NCI-H446 treated with DMSO at 0.1 percent for 48 hours (cell line): ENCODE data around the gene TMEM238L.
"Not testable (repeated sequence)": the region's sequence is repeated elsewhere in the genome, so short reads cannot be mapped to it uniquely, and the experiment has no call there.

Experiments
- DNase-seq: peaks from one replicate; lab custom pipeline; 2025; lab: John Stamatoyannopoulos, UW

Gene TMEM238L

GRCh38 chr17:10803830-10804475, at the start of gene TMEM238L:
Gene TMEM238L (minus strand): TSS chr17:10804099. CDS start chr17:10803963, 136 bp downstream.
- DNase-seq: no peak

GRCh38 chr17:10846636-10847035, 42.7 kb upstream of the TMEM238L start:
- DNase-seq: not testable (repeated sequence)

- DNase-seq: no peak
Measured at GRCh38 chr17:10845388-10845751, 41.5 kb upstream of the TMEM238L start.

- DNase-seq: no peak
Measured at GRCh38 chr17:10844621-10845387, 40.9 kb upstream of the TMEM238L start.

GRCh38 chr17:10843811-10844210, 39.9 kb upstream of the TMEM238L start:
- DNase-seq: no peak

GRCh38 chr17:10842658-10843057, 38.8 kb upstream of the TMEM238L start:
- no peak for DNase-seq

- DNase-seq: no peak
Measured at GRCh38 chr17:10838682-10839081, 34.8 kb upstream of the TMEM238L start.

GRCh38 chr17:10837921-10838320, 34.0 kb upstream of the TMEM238L start, which contains the start of gene PIRT:
Gene PIRT (minus strand): TSS chr17:10838087. CDS start chr17:10825645, 12,442 bp downstream.
- DNase-seq: no peak

GRCh38 chr17:10836966-10837590, 33.2 kb upstream of the TMEM238L start:
- no peak for DNase-seq

- no peak for DNase-seq
Measured at GRCh38 chr17:10836145-10836544, 32.2 kb upstream of the TMEM238L start.

GRCh38 chr17:10831696-10832095, 27.8 kb upstream of the TMEM238L start:
- no peak for DNase-seq

- DNase-seq: no peak
Measured at GRCh38 chr17:10827898-10828552, 24.1 kb upstream of the TMEM238L start.

- no peak for DNase-seq
Measured at GRCh38 chr17:10824874-10825273, 21.0 kb upstream of the TMEM238L start.

- no peak for DNase-seq
Measured at GRCh38 chr17:10821770-10822169, 17.9 kb upstream of the TMEM238L start.

- no peak for DNase-seq
Measured at GRCh38 chr17:10821054-10821453, 17.2 kb upstream of the TMEM238L start.

GRCh38 chr17:10815319-10815718, 11.4 kb upstream of the TMEM238L start:
- no peak for DNase-seq

GRCh38 chr17:10814075-10814474, 10.2 kb upstream of the TMEM238L start:
- no peak for DNase-seq

- no peak for DNase-seq
Measured at GRCh38 chr17:10812674-10813073, 8.8 kb upstream of the TMEM238L start.

GRCh38 chr17:10809605-10810004, 5.7 kb upstream of the TMEM238L start:
- DNase-seq: no peak

GRCh38 chr17:10807704-10808128, 3.8 kb upstream of the TMEM238L start:
- no peak for DNase-seq

- no peak for DNase-seq
Measured at GRCh38 chr17:10806545-10807262, 2.8 kb upstream of the TMEM238L start.

GRCh38 chr17:10805911-10806310, 2.0 kb upstream of the TMEM238L start:
- no peak for DNase-seq
